Common myeloid progenitor, CD34-positive (primary cell): ENCODE results near the gene CACNA2D3.
A peak's percentile ranks its signal among the peaks of the same experiment; 100 is the strongest.

Experiments
- CTCF ChIA-PET: fragments of 350-600 bp; sonication (Branson Sonifier 250); formaldehyde crosslinking; loops from one replicate; lab custom pipeline; 2021; ENCODE audit warnings: antibody characterized with exemption; lab: Charles Lee
- POLR2A ChIA-PET: fragments of 350-600 bp; sonication (Branson Sonifier 250); formaldehyde crosslinking; loops from one replicate; lab custom pipeline; 2021; ENCODE audit warnings: antibody characterized with exemption; lab: Charles Lee
- DNase-seq, 3 donors: peaks; one replicate each; pipeline versions ENCODE4 v3.0.0 to v3.0.0-alpha.2; 2013
- H3K27ac ChIP-seq, 2 experiments: 1 replicate in 1 of 2; 2 replicates in 1 of 2; pipeline ENCODE4 v1.7.0; 2013; ENCODE audit warnings: inconsistent platforms in 2 of 2, low read length in 2 of 2, mild to moderate bottlenecking in 2 of 2, low read depth in 1 of 2, moderate library complexity in 1 of 2; ENCODE audit not compliant: severe bottlenecking in 2 of 2, insufficient read depth in 1 of 2, poor library complexity in 1 of 2
- H3K27me3 ChIP-seq, 5 experiments: replicated peaks in 2 of 5; 1 replicate in 3 of 5; 2 replicates in 2 of 5; pipeline versions ENCODE4 v1.6.1 to v1.7.0; 2013; ENCODE audit warnings: low read length in 4 of 5, mild to moderate bottlenecking in 2 of 5, moderate library complexity in 2 of 5, inconsistent platforms in 1 of 5; ENCODE audit not compliant: insufficient read depth in 5 of 5, control insufficient read depth in 4 of 5
- H3K36me3 ChIP-seq, 4 experiments: 1 replicate in 2 of 4; 2 replicates in 2 of 4; pipeline versions ENCODE4 v1.6.1 to v1.7.0; 2013; ENCODE audit warnings: low read length in 3 of 4, control low read depth in 1 of 4, mild to moderate bottlenecking in 1 of 4; ENCODE audit not compliant: control insufficient read depth in 4 of 4, insufficient read depth in 4 of 4
- H3K4me1 ChIP-seq, 4 experiments: 1 replicate in 3 of 4; 2 replicates in 1 of 4; pipeline versions ENCODE4 v1.6.1 to v1.7.1; 2013; ENCODE audit warnings: low read length in 3 of 4, mild to moderate bottlenecking in 3 of 4, control low read depth in 1 of 4, inconsistent platforms in 1 of 4, moderate library complexity in 1 of 4; ENCODE audit not compliant: control insufficient read depth in 4 of 4, insufficient read depth in 4 of 4; ENCODE audit errors: control extremely low read depth in 1 of 4
- H3K4me3 ChIP-seq, 7 experiments: 1 replicate in 4 of 7; 2 replicates in 3 of 7; pipeline versions ENCODE4 v1.5.1 to v1.7.0; 2013; ENCODE audit warnings: mild to moderate bottlenecking in 7 of 7, low read length in 6 of 7, moderate library complexity in 6 of 7, inconsistent platforms in 2 of 7, low read depth in 2 of 7, control low read depth in 1 of 7; ENCODE audit not compliant: insufficient read depth in 4 of 7, control insufficient read depth in 1 of 7; ENCODE audit errors: extremely low read depth in 1 of 7
- H3K9me3 ChIP-seq, 5 experiments: 1 replicate in 4 of 5; 2 replicates in 1 of 5; pipeline versions ENCODE4 v1.6.1 to v1.7.1; 2013; ENCODE audit warnings: low read length in 4 of 5, mild to moderate bottlenecking in 2 of 5, inconsistent platforms in 1 of 5, low read depth in 1 of 5, moderate library complexity in 1 of 5; ENCODE audit not compliant: control insufficient read depth in 4 of 5, insufficient read depth in 2 of 5; ENCODE audit errors: control extremely low read depth in 1 of 5
- WGBS: methylation state at CpG from one replicate; pipeline ENCODE4 v1.1.5; 2013; ENCODE audit not compliant: insufficient coverage; 5-methylcytosine and 5-hydroxymethylcytosine counted together

Gene CACNA2D3

GRCh38 chr3:54865316-54865715 is 743.0 kb downstream of the CACNA2D3 start:
- Histone ChIP-seq H3K9me3 (no peaks in the 10 kb centered on the region), H3K4me1 (no peaks in the 10 kb centered on the region), H3K27me3 (peaks cover 0 to 9% (median 0%) of the 10 kb centered on the region in 5 experiments), H3K4me3 (no peak overlapping the region), H3K27ac (no peak overlapping the region), H3K36me3 (no peaks in the 10 kb centered on the region)
- DNase-seq: no peak
- CTCF ChIA-PET: no interaction called here
- POLR2A ChIA-PET: no interaction called here
- 93% methylated on average over 4 of the region's 4 CpGs for WGBS

DNA sequence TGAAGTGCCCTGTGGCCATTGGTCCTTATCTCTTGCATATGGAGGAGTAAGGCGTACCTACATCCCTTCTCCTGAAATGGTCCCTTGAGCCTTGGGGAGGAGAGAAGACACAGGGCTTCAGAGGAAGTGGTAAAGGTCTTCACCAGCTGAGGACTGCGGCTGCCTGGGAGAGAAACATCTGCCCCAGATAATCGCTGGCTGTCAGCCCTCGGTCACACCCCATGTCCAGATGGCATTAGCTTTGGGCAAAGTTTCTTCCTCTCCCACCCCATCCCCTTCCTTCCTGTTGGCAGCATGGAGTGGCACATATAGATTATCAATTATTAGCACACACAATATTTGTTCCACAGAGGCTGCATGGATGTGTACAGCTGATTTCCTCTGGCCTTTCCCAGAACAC is 743.9 kb downstream of the CACNA2D3 start:
- Histone ChIP-seq H3K36me3 (no peaks in the 10 kb centered on the region), H3K4me1 (no peaks in the 10 kb centered on the region), H3K27me3 (peaks cover 0 to 7% (median 0%) of the 10 kb centered on the region in 5 experiments), H3K4me3 (no peak overlapping the region), H3K27ac (no peak overlapping the region), H3K9me3 (no peaks in the 10 kb centered on the region)
- DNase-seq: peak in 2 of 3 donors; percentile 11 to 31
- WGBS: 49% methylated on average over 3 of the region's 4 CpGs
- POLR2A ChIA-PET: no interaction called here
- CTCF ChIA-PET: no interaction called here

DNA sequence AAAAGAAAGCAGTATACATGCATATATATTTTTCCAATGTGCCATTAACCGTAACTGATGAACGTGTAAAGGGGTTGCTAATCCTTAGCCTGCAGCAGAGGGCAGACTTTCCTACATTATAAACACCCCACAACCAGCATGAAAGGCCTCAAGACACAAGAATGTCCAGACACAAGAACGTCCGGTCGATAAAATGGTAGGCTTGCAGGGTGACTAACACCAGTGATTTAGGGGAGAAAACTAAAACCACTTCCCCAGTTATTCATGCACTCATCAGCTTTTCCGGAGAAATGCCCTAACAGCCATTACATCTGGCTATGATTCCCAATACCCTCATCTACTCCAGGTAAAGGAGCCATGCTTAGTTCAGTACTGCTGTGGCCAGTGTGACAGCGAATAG is 748.1 kb downstream of the CACNA2D3 start:
- Histone ChIP-seq H3K4me1 (no peaks in the 10 kb centered on the region), H3K27ac (no peak overlapping the region), H3K9me3 (no peaks in the 10 kb centered on the region), H3K4me3 (no peak overlapping the region), H3K27me3 (peaks cover 0 to 9% (median 0%) of the 10 kb centered on the region in 5 experiments), H3K36me3 (no peaks in the 10 kb centered on the region)
- ChIA-PET CTCF (no interaction called here), POLR2A (no interaction called here)
- WGBS: 29% methylated on average over 3 of the region's 7 CpGs
- DNase-seq: peak in 2 of 3 donors; percentile 10 to 13

GRCh38 chr3:54871867-54872266 is 749.5 kb downstream of the CACNA2D3 start:
- no peaks in the 10 kb centered on the region for H3K36me3 ChIP-seq
- H3K27me3 ChIP-seq: peaks cover 0 to 9% (median 0%) of the 10 kb centered on the region in 5 experiments
- no peak for DNase-seq
- H3K4me1 ChIP-seq: no peaks in the 10 kb centered on the region
- H3K27ac ChIP-seq: no peak overlapping the region
- H3K4me3 ChIP-seq: no peak overlapping the region
- CTCF ChIA-PET: no interaction called here
- POLR2A ChIA-PET: no interaction called here
- no peaks in the 10 kb centered on the region for H3K9me3 ChIP-seq
- 75% methylated on average over 4 of the region's 4 CpGs for WGBS

GRCh38 chr3:54873059-54874010 is 751.0 kb downstream of the CACNA2D3 start:
- H3K27ac ChIP-seq: no peak overlapping the region
- DNase-seq: no peak
- H3K9me3 ChIP-seq: no peaks in the 10 kb centered on the region
- H3K36me3 ChIP-seq: no peaks in the 10 kb centered on the region
- no peaks in the 10 kb centered on the region for H3K4me1 ChIP-seq
- WGBS: 85% methylated on average over 6 of the region's 8 CpGs
- H3K27me3 ChIP-seq: peaks cover 0 to 16% (median 0%) of the 10 kb centered on the region in 5 experiments
- POLR2A ChIA-PET: no interaction called here
- CTCF ChIA-PET: no interaction called here
- no peak overlapping the region for H3K4me3 ChIP-seq

- 79% methylated on average over 5 of the region's 7 CpGs for WGBS
Measured at GRCh38 chr3:54874816-54875556, 752.6 kb downstream of the CACNA2D3 start.

More at GRCh38 chr3:54874816-54875556, 752.6 kb downstream of the CACNA2D3 start:
- no peak for DNase-seq
- H3K4me3 ChIP-seq: no peak overlapping the region
- H3K27me3 ChIP-seq: peaks cover 0 to 11% (median 0%) of the 10 kb centered on the region in 5 experiments
- no peaks in the 10 kb centered on the region for H3K4me1 ChIP-seq
- H3K36me3 ChIP-seq: no peaks in the 10 kb centered on the region
- H3K27ac ChIP-seq: no peak overlapping the region
- H3K9me3 ChIP-seq: no peaks in the 10 kb centered on the region
- ChIA-PET POLR2A (no interaction called here), CTCF (interaction anchor here (0.9 to 1.2 kb wide), 3 partner anchors 11 to 22 kb away, joined by 3 to 4 read pairs (median 3); no protein-coding TSS in a partner anchor)
